SKM-1 treated with dmso at 0.1 percent for 144 hours (cell line): ENCODE data around the gene AGO3.
A peak's percentile ranks its signal among the peaks of the same experiment; 100 is the strongest.
"Not testable (repeated sequence)": the region's sequence is repeated elsewhere in the genome, so short reads cannot be mapped to it uniquely, and the experiment has no call there.

Source experiments
- DNase-seq: peaks from one replicate; lab custom pipeline; 2025; ENCODE audit not compliant: unreplicated experiment; lab: John Stamatoyannopoulos, UW

AGO3 gene

DNA sequence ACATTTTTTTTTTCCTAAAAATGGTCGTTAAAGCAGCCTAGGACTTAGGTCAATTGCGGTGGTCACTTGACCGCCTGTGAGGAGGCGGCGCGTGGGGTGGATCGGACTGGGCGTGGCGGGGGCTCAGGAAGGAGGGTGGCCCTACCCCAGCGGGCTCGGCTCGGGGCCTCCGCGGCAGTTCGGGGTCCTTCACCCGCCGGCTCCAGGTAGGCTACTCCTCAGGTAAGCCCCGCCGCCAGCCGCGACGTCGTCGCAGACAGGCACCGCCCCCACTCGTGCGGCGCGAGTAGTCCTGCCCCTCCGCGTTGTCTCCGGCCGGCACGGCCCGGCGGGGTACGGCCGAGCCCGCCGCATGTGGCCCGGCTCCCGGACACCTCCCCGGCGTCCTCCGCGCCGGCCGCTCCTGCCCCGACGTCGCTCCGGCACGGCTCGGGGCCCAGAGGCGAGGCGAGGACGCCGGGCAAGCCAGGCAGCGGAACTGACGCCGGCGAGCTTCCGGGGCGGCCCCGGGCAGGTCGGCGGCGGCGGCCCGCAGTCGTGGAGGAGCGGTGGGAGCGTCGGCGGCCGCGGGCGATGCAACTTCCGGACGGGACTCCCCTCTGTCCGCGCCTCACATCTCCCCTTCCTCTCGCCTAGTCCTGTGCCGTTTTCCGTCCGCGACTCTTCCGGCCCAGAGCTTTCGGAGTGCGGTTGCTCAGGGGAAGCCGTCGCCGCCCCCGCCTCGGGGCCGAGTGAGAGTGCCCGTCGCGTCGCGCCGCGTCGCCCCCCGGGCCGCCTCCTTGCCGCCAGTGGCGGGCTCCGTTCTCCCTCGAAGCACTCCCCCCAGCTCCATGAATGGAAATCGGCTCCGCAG is at the start of gene AGO3:
AGO3 (plus strand) TSS at position 513 of the 853 bp plus-strand sequence; CDS start at position 835, 322 bp downstream.
- peak; percentile 93 for DNase-seq

DNA sequence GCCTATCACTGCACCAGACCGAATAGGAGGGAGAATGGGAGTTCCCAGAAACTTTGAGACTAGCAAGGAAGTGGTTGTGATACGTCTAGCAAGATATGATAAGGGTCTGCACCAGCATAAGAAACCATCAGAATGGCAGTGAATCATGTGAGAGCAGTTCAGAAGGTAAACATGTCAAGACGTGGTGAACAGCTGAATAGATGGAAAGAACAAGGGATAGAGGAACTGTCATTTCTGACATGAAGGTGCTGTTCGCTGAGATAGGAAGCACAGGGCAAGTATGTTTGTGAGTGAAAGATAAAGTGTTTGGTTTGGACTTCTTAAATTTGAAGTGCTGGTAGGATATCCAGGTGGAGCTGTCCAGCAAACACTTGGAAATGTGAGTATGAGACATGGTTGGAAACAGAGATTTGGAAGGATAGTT is 49.0 kb upstream of the AGO3 start:
- DNase-seq = no peak

DNA sequence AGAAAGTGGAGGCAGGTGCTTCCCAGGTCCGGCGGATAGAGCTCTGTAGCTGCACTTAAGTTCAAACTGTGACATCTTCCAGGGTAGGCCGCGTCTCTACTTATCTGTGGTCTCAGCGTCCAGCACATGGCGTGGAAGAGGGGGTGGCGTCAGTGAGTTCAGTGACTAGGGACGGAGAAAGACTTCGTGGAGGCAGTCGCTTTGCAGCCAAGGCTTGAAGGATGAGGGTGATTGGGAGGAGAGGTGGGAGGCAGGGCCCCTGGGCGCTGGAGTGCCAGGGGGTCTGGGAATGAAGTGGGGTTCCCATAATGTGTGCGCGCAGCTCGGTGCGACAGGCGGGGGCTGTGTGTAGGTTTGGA is 48.3 kb upstream of the AGO3 start:
- no peak for DNase-seq

DNA sequence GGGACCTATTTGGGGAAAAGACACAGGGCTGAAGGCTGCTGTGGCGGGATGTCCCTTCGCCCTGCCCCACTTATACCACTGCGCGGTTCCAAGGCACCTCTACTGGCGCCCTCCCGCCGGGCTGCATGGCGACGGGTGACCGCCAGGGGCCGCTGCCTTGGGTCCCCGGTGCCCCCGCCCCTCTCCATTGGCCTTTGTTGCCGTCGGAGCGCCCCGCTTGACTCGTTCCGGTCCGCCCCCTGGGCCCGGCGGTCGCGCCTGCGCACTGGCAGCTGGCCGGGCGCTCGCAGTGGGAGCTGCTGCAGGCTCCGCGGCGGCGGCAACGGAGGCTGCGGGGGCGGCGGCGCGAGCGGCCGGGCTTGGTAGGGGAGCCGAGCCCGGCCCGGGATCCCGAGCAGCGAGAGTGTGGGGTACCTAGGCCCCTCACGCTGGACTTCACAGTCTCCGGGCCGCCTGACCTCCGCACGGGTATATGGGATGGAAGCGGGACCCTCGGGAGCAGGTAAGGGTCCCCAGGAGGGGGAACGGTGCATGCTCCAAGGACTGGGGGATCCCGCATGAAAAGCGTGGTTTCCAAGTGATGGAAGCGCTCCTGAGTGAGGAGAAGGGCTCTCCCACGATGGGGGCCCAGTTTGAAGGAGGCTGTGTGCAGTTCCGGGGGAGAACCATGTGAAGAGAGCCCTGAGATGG is 47.8 kb upstream of the AGO3 start, which contains the start of gene AGO1:
AGO1 (plus strand) TSS at position 265 of the 690 bp plus-strand sequence; CDS start at position 478, 213 bp downstream.
- DNase-seq = peak; percentile 83

DNA sequence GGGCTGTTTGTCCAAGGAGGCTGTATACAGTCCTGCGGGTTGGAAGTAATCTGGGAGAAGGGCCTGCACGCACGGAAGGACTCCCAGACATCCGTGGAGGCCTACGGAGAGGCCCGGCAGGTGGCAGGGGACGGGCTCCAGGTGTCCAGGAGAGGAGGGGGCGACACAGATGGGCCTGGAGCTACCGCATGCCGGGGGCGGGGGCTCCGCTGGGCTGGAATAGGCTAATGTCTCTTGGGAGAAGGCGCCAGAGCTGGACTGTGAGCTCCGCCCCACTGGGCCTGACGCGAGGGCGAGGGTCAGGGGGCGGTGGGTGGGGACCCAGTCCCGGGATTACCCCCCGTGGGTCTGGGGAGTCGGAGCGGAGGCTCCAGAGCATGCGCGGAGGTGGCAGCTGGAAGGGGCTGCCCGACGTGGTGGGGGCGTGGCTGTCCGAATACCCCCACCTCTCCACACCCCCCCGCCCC is 47.2 kb upstream of the AGO3 start:
- no peak for DNase-seq

DNA sequence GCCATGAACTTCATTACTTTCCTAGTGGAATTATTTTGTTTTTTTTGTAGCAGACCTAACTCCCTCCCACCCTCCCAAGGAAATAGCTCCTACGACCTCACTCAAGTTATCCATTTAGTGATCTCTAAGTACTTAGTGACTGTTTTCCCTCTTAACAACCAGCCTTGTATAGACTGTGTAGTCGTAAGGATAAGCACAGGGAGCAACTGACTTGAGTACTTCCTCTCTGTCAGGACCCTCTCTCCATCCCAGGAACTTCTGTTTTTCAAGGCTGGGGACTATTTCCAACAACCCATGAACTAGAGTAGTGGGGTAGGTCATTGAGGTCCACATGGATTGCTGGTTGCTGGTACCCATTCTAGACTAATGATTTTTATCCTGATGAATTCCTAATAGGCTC is 46.0 kb upstream of the AGO3 start:
- no peak for DNase-seq

DNA sequence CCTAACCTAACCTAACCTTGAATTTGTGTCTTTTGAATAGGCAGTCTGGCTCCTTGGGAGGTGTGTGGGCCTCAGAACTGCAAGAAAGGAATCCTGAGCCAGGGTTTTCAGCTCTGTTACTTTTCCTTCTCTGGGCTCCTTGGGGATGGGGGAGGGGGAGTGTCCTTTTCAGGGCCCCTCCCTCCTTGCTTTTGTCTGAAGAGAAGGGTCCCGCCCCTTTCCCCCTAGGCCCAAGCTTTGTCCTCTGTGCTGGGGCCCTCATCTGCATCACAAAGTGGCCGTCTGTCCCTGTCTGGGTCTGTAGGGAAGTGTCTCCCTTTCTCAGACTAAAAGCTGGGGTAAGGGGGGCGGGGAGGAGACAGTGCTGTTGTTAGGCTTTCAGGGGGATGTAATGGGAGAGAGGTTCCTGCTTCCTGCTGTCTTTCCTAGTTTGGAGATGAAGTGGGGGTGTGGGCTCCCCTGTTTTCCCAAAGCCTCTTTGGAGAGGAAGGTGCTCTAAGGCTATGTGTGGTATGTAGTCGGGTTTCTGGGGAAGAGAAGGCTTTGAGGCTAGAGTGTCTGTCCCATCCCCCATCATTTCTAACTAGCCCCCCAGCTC is 44.8 kb upstream of the AGO3 start:
- DNase-seq = no peak

DNA sequence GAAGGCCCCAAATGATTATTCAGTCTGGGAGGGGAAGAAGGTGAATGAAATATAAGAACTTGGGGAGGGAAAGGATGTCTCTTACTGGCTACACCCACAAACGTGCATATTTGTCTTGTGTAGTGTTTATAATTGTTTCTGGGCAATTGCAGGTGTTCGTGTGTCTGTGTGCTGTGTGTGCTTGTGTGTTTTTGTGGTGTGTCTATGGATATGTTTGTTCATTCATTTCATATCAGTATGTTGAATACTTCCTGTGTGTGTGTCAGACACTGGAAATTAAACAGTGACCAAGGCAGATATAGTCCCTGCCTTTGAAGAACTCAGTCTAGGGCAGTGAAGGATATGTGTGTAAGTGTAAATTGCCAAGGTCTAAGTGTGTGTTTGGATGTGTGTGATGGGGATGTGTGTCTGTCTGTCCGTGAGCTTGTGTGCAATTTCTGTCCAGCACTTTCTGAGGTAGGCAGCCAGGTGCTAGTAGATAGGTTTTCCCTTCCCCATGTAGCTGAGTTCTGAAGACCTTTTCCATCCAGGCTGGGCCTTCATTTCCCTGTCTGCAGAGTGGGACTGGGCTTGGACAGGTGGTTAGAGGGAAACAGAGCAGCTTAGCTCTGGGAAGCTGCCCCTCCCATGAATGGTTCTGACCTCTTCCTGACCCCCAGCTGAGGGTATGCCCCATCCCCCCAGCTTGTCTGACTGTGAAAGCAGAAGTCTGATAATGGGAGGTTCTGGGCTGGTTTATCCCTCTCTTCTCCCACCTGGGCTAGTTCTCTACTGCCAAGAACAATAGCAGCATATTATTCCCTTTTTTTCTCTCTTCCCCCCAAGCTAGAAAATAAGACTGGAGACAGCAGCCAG is 44.1 kb upstream of the AGO3 start:
- peak; percentile 63 for DNase-seq

DNA sequence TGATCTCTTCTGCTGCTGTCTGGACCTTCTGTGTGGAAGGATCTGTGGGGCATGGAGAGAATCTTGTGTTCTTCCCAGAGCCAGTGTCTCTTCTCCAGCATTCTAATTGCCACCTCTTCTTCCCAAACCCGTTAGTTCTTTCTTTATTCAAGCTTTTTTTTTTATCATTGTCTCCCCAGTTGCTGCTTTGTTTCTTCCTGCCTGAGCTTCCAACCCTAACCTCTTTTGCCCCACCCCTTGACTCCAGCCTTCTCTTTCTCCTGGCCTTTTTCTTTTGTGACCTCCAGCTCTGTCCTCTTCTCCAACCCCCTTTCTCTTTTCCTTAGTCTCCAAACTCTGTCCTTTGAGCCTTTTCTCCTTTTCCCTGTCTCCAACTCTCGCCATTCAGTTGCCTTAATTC is 43.4 kb upstream of the AGO3 start:
- DNase-seq = no peak

DNA sequence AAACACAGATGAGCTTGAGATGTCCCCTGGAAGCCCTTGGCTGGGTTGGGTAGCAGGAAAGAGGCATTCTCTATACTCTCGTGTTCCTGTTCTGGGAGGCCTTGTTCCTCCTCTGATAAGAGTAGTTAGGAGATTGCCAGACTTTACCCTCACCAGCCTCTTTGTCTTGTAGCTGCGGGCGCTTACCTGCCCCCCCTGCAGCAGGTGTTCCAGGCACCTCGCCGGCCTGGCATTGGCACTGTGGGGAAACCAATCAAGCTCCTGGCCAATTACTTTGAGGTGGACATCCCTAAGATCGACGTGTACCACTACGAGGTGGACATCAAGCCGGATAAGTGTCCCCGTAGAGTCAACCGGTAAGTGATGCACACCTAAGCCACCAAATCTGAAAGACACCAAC is 42.6 kb upstream of the AGO3 start:
- DNase-seq = no peak

DNA sequence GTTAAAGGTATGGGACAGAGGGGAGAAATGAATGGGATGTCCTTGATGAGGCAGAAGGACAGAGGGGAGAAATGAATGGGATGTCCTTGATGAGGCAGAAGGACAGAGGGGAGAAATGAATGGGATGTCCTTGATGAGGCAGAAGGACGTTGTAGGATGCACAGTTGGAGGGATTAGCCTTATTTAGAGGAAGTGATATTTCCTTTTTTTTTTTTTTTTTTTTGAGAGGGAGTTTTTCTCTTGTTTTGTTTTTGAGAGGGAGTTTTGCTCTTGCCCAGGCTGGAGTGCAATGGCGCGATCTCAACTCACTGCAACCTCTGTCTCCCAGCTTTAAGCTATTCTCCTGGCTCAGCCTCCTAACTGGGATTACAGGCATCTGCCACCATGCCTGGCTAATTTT is 41.9 kb upstream of the AGO3 start:
- not testable (repeated sequence) for DNase-seq

DNA sequence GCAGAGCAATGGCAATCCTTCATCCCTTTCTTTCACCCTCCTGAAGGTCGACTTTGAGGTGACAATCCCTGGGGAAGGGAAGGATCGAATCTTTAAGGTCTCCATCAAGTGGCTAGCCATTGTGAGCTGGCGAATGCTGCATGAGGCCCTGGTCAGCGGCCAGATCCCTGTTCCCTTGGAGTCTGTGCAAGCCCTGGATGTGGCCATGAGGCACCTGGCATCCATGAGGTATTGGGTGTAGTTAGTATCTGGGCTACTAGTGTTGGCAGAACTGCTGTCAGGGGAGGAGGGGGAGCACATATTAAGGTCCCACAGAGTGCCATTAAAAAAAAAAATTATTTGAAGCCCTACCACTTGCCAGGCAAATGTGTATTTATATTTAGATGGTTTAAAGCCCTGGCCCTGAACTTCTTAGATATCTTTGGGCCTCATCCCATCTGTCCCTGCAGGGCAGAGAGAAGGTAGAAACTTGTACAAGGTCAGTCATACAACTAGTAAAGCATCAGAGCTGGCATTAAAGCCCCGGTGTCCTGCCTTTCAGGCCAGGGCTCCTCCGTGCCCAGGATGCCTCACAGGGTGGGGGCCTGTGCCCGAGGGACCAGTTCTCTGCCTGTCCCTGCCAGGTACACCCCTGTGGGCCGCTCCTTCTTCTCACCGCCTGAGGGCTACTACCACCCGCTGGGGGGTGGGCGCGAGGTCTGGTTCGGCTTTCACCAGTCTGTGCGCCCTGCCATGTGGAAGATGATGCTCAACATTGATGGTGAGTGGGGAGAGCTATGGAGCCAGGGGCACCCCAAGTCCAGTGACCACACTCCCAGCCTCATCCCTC is 37.6 kb upstream of the AGO3 start:
- DNase-seq = no peak

DNA sequence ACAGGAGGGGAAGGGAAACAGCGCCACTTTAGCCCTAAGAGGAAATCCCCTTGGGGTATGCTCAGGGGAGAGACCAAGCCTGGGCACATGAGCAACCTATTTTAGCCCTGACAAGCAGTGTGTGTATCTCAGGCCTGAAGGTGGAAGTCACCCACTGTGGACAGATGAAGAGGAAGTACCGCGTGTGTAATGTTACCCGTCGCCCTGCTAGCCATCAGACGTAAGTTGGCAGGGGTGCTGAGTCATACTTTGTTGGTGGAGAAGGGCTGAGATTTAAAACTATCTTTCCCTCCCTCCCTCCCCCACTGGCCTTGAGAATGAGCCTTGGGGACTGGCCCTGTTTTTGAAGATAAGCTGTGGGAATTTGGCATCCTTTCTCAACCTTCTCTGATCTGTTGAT is 36.7 kb upstream of the AGO3 start:
- DNase-seq = peak; percentile 81

DNA sequence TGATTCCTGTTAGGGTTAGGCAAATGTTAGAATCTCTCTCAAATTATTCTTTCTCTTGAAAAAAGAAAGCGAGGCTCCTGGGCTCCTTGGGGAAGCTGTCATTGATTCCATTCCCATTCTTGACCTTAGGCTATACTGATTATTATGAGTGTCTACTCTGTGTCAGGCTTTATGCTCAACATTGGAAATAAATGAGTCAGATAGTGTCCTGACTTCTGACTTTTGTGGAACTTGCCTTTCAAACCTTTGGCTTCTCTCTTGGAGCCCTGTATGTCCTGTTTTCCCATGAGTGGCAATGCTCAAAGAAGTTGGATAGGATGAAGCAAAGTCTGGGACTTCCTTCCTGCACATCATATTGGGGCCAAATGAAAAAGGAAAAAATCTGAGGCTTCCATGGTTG is 36.2 kb upstream of the AGO3 start:
- DNase-seq = no peak

DNA sequence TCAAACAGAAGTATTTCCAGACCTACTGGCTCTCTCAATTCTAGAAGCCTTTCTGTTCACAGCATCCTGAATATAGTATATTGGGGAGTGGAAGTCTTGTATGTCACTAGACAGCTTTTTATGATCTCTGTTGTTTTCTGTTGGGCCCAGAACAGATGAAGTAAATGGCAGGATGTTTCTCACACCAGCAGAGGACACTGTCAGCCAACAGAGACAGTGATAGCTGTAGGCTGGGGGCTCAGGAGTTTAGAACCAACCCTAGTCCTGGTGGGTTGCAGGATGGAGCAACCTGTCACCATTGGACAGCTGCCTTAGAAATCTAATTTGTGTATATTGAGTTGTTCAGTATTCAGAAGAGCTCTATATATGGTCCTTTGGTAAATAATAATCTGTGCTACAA is 31.0 kb upstream of the AGO3 start:
- no peak for DNase-seq

DNA sequence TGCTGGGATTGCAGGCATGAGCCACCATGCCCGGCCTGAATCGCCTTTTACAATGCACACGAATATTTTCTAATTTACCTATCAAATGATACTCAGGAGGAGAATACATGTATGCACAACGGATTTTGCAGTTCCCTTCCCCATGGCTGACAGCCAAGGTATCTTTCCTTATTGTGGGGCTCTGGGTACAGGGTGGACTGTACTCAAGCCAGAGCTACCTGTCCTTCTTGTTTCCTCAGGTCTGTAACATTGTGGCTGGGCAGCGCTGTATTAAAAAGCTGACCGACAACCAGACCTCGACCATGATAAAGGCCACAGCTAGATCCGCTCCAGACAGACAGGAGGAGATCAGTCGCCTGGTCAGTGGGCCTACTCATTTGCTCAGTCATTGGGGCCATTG is 29.7 kb upstream of the AGO3 start:
- no peak for DNase-seq

DNA sequence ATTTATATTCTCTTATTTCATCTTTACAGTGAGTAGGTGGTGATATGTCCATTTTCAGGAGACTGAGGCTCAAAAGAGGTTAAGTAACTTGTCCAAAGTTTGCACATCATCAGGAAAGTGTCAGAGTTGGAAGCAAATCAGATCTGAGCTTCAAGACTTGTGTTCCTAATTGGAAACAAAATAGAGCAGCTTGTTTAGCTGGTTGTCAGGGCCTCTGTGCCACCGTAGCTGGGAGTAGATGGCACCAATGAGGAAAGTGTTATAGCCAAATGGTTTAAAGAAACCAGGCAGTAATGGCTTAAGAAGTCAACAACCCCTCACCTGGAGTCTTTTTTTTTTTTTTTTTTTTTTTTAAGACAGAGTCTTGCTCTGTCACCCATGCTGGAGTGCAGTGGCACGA is 28.2 kb upstream of the AGO3 start:
- no peak for DNase-seq

DNA sequence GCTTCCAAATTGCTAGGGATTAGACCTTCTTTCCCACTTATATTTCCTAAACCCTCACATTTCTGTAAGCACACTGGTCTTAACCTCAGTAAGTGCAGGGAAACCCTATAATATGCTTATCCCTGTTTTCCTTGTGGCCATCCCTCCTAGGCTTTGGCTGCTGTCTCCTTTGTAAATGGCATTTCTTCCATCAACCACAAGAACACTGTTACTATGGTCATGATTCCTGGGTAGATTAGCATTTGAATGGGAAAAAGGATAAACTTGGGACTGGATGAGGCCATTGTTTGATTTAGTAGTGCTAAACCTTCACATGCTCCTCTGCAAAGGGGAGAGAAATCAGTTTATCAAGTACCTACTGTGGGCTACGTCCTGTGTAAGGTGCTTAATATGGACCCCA is 16.2 kb upstream of the AGO3 start:
- no peak for DNase-seq

DNA sequence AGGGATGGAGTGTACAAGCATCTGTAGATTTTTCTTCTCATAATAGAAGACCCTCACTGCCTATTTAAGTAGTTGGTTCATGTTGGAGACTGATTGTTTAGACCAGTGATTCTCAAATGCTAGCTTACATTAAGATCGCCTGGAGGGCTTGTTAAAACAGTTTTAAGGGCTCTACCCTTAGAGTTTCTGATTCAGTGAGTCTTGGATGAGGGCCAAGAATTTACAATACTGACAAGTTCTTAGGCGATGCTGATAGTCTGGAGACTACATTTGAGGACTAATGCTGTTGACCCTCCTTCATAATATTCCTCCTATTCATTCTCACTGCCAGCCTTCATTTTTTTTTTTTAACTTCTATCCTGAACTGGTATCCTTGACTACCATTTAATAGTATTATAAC is 15.2 kb upstream of the AGO3 start:
- DNase-seq = no peak

DNA sequence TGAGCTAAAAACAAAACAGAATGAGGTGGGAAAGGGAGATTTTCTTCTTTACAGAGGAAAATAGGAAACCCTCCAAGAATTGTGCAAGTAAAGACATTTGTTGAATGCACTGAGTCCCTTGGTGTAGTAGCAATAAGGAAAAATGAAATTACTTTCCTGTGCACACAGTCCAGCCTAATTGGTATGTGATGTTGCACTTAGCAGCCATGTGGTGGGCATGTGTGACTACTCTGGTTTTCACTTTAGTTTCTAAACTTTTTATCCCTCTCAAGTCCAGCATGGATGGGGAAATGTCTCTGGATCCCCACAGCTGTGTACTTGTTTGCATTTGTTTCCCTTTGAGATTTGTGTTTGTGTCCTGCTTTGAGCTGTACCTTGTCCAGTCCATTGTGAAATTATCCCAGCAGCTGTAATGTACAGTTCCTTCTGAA is 7.1 kb upstream of the AGO3 start:
- no peak for DNase-seq
